Femur (tissue), 1 donor: ENCODE data around the gene FZD1.

ENCODE experiments used
- DNase-seq: peaks from one replicate; pipeline ENCODE4 v3.0.0-alpha.2; 2017

The FZD1 gene

DNA sequence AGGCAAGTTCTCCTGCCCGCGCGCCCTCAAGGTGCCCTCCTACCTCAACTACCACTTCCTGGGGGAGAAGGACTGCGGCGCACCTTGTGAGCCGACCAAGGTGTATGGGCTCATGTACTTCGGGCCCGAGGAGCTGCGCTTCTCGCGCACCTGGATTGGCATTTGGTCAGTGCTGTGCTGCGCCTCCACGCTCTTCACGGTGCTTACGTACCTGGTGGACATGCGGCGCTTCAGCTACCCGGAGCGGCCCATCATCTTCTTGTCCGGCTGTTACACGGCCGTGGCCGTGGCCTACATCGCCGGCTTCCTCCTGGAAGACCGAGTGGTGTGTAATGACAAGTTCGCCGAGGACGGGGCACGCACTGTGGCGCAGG lies 1.4 kb downstream of the FZD1 start:
- DNase-seq, result peak; percentile 33

DNA sequence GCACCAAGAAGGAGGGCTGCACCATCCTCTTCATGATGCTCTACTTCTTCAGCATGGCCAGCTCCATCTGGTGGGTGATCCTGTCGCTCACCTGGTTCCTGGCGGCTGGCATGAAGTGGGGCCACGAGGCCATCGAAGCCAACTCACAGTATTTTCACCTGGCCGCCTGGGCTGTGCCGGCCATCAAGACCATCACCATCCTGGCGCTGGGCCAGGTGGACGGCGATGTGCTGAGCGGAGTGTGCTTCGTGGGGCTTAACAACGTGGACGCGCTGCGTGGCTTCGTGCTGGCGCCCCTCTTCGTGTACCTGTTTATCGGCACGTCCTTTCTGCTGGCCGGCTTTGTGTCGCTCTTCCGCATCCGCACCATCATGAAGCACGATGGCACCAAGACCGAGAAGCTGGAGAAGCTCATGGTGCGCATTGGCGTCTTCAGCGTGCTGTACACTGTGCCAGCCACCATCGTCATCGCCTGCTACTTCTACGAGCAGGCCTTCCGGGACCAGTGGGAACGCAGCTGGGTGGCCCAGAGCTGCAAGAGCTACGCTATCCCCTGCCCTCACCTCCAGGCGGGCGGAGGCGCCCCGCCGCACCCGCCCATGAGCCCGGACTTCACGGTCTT lies 1.9 kb downstream of the FZD1 start:
- DNase-seq, result peak; percentile 53

DNA sequence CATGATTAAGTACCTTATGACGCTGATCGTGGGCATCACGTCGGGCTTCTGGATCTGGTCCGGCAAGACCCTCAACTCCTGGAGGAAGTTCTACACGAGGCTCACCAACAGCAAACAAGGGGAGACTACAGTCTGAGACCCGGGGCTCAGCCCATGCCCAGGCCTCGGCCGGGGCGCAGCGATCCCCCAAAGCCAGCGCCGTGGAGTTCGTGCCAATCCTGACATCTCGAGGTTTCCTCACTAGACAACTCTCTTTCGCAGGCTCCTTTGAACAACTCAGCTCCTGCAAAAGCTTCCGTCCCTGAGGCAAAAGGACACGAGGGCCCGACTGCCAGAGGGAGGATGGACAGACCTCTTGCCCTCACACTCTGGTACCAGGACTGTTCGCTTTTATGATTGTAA lies 2.5 kb downstream of the FZD1 start:
- no peak for DNase-seq

DNA sequence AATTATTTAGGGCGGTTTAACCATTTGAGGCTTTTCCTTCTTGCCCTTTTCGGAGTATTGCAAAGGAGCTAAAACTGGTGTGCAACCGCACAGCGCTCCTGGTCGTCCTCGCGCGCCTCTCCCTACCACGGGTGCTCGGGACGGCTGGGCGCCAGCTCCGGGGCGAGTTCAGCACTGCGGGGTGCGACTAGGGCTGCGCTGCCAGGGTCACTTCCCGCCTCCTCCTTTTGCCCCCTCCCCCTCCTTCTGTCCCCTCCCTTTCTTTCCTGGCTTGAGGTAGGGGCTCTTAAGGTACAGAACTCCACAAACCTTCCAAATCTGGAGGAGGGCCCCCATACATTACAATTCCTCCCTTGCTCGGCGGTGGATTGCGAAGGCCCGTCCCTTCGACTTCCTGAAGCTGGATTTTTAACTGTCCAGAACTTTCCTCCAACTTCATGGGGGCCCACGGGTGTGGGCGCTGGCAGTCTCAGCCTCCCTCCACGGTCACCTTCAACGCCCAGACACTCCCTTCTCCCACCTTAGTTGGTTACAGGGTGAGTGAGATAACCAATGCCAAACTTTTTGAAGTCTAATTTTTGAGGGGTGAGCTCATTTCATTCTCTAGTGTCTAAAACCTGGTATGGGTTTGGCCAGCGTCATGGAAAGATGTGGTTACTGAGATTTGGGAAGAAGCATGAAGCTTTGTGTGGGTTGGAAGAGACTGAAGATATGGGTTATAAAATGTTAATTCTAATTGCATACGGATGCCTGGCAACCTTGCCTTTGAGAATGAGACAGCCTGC lies 3.1 kb downstream of the FZD1 start:
- peak; percentile 70 for DNase-seq

DNA sequence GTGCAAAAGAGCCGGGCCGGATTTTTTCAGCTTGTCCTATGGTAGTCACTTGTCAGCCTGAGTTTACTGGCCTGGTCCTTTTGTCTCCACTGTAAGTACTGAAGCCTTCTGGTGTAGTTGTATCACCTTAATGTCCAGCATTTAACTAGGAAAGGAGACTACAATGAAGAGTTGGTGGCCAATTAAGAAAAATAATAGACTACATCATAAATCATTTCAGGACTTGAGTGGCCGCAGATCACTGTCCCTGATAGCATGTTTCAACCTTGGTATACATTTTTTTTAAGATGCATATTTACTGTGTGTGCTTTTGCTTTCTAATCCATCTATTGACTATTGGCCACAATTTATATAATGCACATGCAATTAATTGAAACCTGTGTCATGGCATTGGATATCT lies 6.1 kb downstream of the FZD1 start:
- no peak for DNase-seq

DNA sequence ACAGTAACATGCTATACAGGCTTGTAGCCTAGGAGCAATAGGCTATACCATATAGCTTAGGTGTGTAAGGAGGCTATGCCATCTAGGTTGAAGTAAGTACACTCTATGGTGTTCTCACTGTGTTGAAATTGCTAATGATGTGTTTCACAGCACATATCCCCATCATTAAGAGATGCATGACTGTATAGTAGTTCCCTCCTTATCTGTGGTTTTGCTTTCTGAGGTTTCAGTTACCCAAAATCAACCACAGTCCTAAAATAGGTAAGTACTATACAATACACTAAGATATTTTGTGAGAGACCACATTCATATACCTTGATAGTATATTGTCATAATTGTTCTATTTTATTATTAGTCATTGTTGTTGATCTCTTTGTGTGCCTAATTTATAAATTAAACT lies 12.7 kb downstream of the FZD1 start:
- DNase-seq, result no peak

DNA sequence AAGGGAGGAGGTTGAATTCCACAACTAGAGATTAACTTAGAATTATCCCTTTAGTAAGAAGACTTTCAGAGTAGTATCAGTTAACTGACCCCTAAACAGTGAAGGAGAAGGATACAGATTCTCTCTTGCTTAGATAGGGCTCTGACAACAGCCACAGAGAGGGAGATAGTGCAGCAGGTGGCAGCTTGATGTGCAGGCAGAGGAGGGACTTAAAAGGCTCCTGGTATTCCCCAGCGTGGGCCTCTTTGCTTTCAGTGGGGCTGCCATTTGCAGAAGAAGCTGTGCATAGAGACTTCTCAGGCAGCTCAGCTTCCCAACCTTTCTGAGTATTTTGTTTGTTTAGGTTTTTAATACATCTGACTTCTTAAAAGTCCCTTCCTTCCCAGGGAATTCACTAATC lies 16.0 kb downstream of the FZD1 start:
- no peak for DNase-seq

DNA sequence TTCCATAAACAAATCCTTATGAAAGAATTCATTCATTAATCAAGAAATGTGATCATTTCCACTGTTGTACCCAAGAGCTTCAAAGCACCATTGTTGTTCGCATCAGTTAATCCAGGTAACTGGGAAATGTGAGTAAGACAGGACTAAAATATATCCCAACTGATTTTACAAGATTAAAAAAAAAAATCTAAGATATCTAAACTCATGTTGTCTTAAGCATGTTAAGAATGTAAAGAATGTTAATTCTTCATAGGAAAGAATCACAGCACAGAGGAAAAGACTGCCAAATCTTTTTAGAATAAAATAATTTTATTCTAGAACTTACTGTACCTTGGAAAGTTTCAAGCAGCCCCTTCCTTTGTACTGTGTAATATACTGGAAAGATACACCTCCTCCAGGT lies 16.4 kb downstream of the FZD1 start:
- no peak for DNase-seq

DNA sequence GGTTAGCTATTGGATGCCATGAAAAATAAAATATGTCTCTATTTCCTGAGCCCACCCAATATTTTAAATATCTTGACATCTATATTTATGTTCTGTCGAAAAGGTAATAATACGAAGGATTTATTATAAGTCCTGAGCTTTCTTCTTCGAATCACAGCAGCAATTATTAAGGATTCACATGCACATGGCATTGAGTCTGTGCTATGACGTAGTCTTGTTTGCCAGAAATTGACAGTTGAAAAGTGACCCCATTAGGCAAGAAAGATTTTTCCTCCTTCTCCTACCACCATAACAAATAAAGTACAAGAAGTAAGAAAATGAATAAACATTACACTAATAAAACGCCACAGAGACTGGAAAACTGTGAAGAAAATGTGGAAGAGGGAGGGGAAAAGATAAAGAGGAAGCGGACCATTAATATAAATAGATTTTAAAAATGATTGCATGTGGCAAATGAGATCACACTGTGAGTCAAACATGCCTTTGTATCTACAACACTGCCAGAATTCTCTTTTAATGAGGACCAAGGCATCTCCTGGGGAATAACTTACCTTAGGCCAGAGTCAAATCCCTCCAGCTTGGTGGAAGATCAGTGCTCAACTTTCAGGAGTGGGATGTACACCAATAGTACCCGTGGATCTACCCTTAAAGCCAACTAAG lies 21.6 kb downstream of the FZD1 start:
- no peak for DNase-seq

DNA sequence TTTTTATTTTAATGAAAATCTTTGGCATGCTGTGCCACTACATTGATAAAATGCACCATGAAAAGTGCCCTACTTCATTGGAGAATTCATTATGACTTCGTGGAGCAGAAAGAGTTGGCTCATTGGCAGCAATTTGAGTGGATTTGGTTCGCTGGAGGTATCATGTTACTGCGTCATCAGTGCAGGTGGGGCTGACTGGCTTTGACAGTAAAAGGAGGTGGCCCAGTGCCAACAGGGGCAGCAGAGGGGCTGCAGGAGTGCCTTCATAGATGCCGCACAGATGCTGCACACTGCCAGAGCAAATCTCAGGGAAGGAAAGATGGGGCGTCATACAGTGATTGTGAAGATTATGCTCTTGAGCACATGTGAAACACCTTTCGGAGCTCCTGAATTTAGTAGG lies 22.2 kb downstream of the FZD1 start:
- DNase-seq, result no peak

DNA sequence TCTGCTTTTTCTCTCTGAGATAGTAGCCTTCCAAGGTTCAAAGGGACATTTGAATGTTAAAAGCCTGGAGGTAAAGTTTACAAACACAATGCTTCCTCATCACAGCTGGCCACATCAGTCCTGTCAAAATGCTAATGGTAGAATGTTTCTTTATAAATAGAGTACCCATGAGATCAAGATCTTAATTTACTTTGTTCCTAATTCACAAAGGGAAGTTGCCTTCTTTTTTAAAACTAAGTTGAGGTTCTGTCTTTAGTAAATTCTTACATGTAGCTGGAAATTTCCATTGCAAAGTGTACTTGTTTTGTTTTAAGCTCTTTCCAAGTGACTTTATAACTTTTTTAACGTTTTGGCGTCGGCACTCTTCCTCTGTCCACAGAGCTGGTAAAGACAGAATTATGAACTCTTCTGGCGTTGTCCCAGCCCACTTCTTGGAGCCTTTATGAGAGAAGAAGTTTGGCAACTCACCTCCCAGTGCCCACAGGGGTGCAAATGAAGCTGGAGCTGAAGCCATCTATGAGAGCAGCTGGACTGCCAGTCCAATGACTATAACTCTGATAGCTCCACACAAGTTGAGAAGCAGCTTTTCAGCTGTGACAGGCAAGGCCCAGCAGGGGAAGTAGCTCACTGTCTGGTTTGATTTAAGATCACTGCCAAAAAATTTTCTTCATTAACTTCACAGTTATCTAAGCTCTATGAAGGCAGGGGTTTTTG lies 23.3 kb downstream of the FZD1 start:
- DNase-seq, result peak; percentile 41

DNA sequence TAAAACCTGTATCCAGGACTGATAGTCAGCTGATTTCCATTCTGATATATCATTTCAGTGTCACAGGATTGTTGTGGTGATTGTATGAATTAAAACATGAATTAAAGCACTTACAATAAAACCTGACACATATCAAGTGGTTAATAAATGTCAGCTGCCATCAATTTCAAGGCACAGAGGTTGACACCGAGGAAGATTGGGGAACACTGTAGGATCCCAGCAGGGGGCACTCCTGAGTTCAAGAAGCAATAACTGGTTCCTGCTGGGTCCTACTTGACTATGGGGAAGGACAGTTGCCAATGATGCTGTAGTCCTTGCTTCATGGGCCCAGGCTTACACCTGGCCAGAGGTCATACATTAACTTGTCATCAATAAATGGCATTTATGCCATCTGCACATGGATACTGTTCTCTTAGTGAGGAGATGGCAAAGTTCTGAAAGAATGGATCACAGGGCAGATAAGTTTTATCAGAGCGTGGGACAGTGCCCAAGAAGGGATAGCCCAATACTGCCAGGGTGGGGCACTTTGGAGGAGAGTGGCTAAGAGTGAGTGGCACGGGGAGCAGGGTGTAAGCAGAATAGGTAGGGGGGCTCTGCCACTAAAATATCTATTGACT lies 24.1 kb downstream of the FZD1 start:
- no peak for DNase-seq

DNA sequence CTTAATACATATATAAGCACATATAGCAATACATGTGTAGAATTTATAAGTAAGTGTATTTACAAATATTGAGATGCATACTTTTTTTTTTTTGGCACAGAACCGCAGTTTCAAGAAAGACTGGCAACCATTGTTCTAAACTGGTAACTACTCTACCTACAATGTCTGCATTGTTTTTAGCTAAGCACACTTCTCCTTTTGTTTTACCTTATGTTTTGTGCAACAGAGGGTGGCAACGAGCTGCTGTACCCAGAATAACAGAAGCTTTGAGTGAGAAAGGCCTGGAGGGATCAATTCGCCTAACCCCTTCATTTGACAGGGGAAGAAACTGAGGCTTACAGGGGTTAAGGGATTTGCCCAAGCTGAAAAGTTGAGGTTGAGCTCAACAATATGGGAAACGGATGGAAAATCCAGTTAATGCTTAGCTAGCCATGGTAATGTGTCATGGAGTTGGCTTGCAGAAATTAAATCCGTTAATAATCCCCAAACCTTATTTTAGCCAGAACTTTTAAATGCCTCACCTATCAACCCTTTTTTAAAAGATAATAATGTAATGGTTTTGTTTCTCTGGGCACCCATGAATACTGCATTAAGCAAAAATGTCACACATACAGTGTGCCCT lies 25.5 kb downstream of the FZD1 start:
- no peak for DNase-seq

DNA sequence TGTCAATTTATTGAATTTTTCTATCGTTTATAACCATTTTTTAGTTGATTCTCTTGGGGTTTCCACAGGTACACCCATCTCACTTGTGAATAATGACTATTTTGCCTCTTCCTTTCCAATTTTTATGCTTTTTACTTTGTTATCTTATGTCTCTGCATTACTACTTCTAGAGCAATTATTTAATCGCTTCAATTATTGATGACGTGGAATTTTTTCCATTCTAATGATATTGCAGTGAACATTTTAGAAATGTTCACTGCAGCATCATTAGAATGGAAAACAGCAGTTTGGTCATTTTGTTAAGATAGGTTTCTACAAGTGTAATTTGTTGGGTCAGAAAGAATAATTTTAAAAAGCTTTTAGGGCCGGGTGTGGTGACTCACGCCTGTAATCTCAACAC lies 27.1 kb downstream of the FZD1 start:
- no peak for DNase-seq

DNA sequence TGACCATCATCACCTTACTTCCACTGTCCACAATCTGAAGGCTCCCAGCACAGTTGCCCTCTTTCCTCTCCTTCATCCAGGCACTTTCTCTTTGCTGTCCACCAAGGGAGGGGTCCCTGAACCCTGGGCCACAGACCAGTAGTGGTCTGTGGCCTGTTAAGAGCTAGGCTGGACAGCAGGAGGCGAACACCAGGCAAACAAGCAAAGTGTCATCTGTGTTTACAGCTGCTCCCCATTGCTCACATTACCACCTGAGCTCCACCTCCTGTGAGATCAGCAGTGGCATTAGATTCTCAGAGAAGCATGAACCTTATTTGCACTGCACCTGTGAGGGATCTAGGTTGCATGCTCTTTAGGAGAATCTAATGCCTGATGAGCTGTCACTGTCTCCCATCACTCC lies 27.7 kb downstream of the FZD1 start:
- DNase-seq, result no peak

DNA sequence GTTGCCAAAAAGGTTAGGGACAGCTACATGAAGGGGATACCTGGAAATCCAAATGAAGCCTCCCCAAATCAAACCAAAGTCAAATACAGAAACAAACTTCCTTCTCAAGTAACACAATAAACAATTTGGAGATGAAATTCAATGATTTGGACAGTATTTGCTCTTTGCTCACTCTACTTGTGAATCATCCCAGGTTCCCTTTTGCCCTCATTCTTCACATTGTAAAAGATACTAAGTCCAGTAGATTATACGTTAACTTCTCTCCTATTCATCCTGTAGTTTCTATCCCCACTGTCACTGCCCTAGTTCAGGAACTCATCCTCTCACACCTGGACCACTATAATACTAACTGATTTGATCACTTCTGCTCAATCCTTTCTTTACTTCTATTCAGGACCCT lies 28.3 kb downstream of the FZD1 start:
- DNase-seq, result no peak

DNA sequence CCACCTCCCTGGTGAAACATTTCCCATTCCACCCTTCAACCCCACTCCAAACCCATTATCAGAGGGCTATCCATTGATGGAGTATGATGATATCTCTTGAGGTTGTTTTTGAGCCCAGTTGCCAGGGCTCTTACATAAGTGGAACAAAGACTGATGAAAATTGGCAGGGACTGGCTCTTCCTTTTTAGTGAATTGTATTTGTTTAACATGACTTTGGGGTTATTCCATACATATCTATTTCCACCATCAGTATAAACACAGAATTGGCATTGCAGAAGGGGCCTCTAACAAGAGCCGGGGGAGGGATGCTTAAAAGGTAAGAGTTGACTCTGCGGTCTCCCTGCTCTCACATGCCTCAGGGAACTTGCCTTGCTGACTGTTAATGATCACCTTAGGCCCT lies 28.9 kb downstream of the FZD1 start:
- DNase-seq, result no peak

DNA sequence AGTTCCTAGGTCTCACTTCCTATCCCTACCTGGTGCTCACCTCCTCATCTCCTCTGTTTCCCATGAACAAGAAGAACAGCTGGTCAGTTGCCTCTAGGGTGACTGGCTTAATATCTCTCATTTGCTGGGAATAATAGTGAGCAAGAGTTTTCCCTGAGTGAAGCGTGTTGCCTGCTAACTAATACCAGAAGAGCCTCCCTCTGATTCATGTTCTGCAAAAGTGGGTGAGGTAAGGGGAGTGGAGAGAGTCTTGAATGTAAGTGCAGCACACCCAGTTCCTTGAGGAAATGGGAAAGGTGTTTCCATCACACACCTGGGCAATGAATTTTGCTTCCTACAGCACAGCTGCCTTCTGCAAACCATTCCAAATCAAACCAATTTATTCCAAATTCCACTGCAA lies 29.6 kb downstream of the FZD1 start:
- no peak for DNase-seq

DNA sequence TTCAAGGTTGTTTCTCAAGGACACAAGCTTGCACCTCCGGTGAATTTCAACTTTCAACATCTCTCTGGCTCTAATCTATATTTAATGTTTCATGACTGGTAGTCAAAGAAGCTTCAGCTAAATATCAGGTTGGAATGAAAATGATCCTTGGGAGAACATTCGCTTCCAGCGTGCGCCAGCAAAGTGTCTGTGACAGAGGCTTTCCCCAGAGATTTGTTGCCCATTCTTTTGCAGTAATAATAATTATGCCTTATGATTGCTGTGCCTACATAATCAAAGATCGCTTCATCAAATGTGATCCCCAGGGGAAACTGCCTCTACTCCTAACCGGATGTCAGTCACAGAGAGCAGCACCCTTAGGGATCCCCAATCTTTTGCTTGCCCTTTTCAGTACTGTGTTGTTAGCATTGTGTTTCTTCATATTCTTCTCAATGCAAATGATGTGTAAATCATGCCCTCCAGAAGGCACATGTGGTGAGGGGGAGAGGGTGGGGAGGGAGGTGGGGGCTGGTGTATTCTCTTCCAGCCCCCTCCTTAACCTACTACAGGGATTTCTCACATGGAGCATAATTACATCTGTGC lies 30.5 kb downstream of the FZD1 start:
- no peak for DNase-seq

DNA sequence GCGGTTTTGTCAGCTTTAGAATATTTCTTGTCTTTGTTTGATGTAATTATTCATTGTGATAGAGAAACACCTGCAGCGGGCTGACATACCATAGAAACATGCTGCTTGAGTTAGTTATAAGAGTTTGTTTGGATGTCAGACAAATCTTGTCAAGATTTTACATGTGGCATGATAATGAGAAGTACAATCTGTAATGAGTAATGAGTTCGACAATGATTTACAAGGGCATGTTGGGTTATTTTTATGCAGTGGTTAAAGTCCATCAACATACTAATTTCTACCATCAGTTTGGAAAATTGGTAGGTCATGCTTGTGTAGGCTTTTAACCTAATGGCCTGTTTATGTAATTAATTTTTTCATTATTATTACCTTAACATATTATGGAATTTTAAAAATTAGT lies 31.3 kb downstream of the FZD1 start:
- no peak for DNase-seq

DNA sequence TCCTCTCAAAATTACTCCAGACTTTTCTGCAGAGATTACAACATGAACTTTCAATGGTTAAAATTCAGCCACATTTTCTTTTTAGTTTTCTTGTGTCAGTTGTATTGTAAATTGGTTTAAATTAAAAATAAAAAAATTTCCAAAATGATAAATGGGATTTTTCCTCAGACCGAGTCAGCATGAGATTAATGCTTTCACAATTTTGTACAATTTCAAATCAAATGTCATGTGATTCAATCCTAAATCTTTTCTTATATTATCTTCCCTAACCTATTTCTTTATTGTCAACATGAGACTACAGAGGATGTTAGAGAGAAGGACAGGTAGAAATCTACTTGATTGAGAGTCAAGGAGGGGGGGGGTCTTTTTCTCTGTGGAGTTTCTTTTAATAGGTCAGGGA lies 33.7 kb downstream of the FZD1 start:
- DNase-seq, result no peak
